MM.1S (cell line): ENCODE data around the gene ERICH3.

Experiments
- DNase-seq: peaks from one replicate; pipeline ENCODE4 v3.0.0-alpha.2; 2015
- H2AFZ ChIP-seq: fragments of 300-600 bp; sonication (generic); 2 replicates; pipeline ENCODE4 v1.6.0; 2016; ENCODE audit warnings: antibody characterized with exemption, low read length
- H3F3A ChIP-seq: fragments of 300-600 bp; sonication (generic); 2 replicates; pipeline ENCODE4 v1.6.1; 2016; ENCODE audit warnings: mild to moderate bottlenecking, antibody characterized with exemption, low read length, moderate library complexity, mixed read lengths; ENCODE audit not compliant: insufficient read depth
- H3K27ac ChIP-seq: fragments of 300-600 bp; sonication (generic); 2 replicates; pipeline ENCODE4 v1.5.1; 2016; ENCODE audit warnings: mild to moderate bottlenecking, low read length
- H3K27me3 ChIP-seq: fragments of 300-600 bp; sonication (generic); replicated peaks from 2 replicates; pipeline ENCODE4 v1.6.0; 2016; ENCODE audit warnings: low read length; ENCODE audit not compliant: insufficient read depth
- H3K36me3 ChIP-seq: fragments of 300-600 bp; sonication (generic); replicated peaks from 2 replicates; pipeline ENCODE4 v1.6.1; 2016; ENCODE audit warnings: mild to moderate bottlenecking, low read length, mixed read lengths; ENCODE audit not compliant: insufficient read depth
- H3K4me1 ChIP-seq: fragments of 300-600 bp; sonication (generic); 2 replicates; pipeline ENCODE4 v1.6.1; 2016; ENCODE audit warnings: low read length, mixed read lengths
- H3K4me2 ChIP-seq: fragments of 300-600 bp; sonication (generic); 2 replicates; pipeline ENCODE4 v1.6.0; 2016; ENCODE audit warnings: low read depth, low read length
- H3K4me3 ChIP-seq: fragments of 300-600 bp; sonication (generic); 2 replicates; pipeline ENCODE4 v1.5.1; 2016; ENCODE audit warnings: low read length, mixed read lengths
- H3K79me2 ChIP-seq: fragments of 300-600 bp; sonication (generic); 2 replicates; pipeline ENCODE4 v1.6.1; 2016; ENCODE audit warnings: mixed run types, low read length, mixed read lengths
- H3K9ac ChIP-seq: fragments of 300-600 bp; sonication (generic); 2 replicates; pipeline ENCODE4 v1.6.1; 2016; ENCODE audit warnings: low read length, mixed read lengths
- H3K9me2 ChIP-seq: fragments of 300-600 bp; sonication (generic); replicated peaks from 2 replicates; pipeline ENCODE4 v1.6.1; 2016; ENCODE audit warnings: mild to moderate bottlenecking, low read length, mixed read lengths; ENCODE audit not compliant: insufficient read depth
- H3K9me3 ChIP-seq: fragments of 300-600 bp; sonication (generic); replicated peaks from 2 replicates; pipeline ENCODE4 v1.6.1; 2016; ENCODE audit warnings: mild to moderate bottlenecking, low read length, mixed read lengths; ENCODE audit not compliant: insufficient read depth
- H4K20me1 ChIP-seq: fragments of 300-600 bp; sonication (generic); 2 replicates; pipeline ENCODE4 v1.6.1; 2016; ENCODE audit warnings: mild to moderate bottlenecking, low read length, moderate library complexity, mixed read lengths; ENCODE audit not compliant: insufficient read depth
- CTCF ChIP-seq: fragments of 300-600 bp; sonication (generic); IDR thresholded peaks from 2 replicates; pipeline ENCODE4 v1.5.1; 2016; ENCODE audit warnings: antibody characterized with exemption, low read length, mixed read lengths
- EZH2 ChIP-seq: fragments of 300-600 bp; sonication (generic); optimal IDR thresholded peaks from 2 replicates; pipeline ENCODE3; 2017; ENCODE audit warnings: low read depth, mild to moderate bottlenecking, antibody characterized with exemption, low read length, mixed read lengths
- EZH2phosphoT487 ChIP-seq: fragments of 300-600 bp; sonication (generic); IDR thresholded peaks from 2 replicates; pipeline ENCODE4 v1.6.1; 2018; ENCODE audit warnings: antibody characterized with exemption, low read length

Gene ERICH3

GRCh38 chr1:74714429-74715235 lies 41.0 kb upstream of the ERICH3 start:
- H4K20me1 ChIP-seq: no peaks in the 10 kb centered on the region
- no peak overlapping the region for H3K27ac ChIP-seq
- no peaks in the 10 kb centered on the region for H3K79me2 ChIP-seq
- no peak overlapping the region for H3K9ac ChIP-seq
- no peaks in the 10 kb centered on the region for H3K36me3 ChIP-seq
- no peaks in the 10 kb centered on the region for H3K9me2 ChIP-seq
- H3K4me1 ChIP-seq: no peaks in the 10 kb centered on the region
- no peak overlapping the region for H2AFZ ChIP-seq
- no peak for DNase-seq
- no peaks in the 10 kb centered on the region for H3K27me3 ChIP-seq
- TF ChIP-seq CTCF: no peak
- TF ChIP-seq EZH2phosphoT487: no peak
- no peak overlapping the region for H3K4me2 ChIP-seq
- H3F3A ChIP-seq: no peaks in the 10 kb centered on the region
- no peaks in the 10 kb centered on the region for H3K9me3 ChIP-seq
- H3K4me3 ChIP-seq: no peak overlapping the region

- Histone ChIP-seq H3K36me3 (no peaks in the 10 kb centered on the region), H4K20me1 (no peaks in the 10 kb centered on the region), H2AFZ (no peak overlapping the region)
Observed at GRCh38 chr1:74713849-74714248, 40.3 kb upstream of the ERICH3 start.

GRCh38 chr1:74712881-74713280 lies 39.3 kb upstream of the ERICH3 start:
- Histone ChIP-seq H3K79me2 (no peaks in the 10 kb centered on the region), H3K9ac (no peak overlapping the region), H4K20me1 (no peaks in the 10 kb centered on the region), H3K4me2 (no peak overlapping the region), H3K9me3 (no peaks in the 10 kb centered on the region), H3K27ac (no peak overlapping the region), H3K36me3 (no peaks in the 10 kb centered on the region), H3K9me2 (no peaks in the 10 kb centered on the region), H3K4me1 (no peaks in the 10 kb centered on the region), H2AFZ (no peak overlapping the region), H3K27me3 (no peaks in the 10 kb centered on the region), H3F3A (no peaks in the 10 kb centered on the region), H3K4me3 (no peak overlapping the region)
- TF ChIP-seq CTCF: no peak
- no peak for TF ChIP-seq EZH2
- TF ChIP-seq EZH2phosphoT487: no peak
- no peak for DNase-seq

More at GRCh38 chr1:74713849-74714248, 40.3 kb upstream of the ERICH3 start:
- H3K4me3 ChIP-seq: no peak overlapping the region
- H3K79me2 ChIP-seq: no peaks in the 10 kb centered on the region
- H3K4me2 ChIP-seq: no peak overlapping the region
- no peak overlapping the region for H3K27ac ChIP-seq
- no peak for DNase-seq
- no peaks in the 10 kb centered on the region for H3K9me2 ChIP-seq
- H3K4me1 ChIP-seq: no peaks in the 10 kb centered on the region
- H3K9me3 ChIP-seq: no peaks in the 10 kb centered on the region
- no peaks in the 10 kb centered on the region for H3F3A ChIP-seq
- no peaks in the 10 kb centered on the region for H3K27me3 ChIP-seq
- H3K9ac ChIP-seq: no peak overlapping the region
- TF ChIP-seq EZH2phosphoT487: no peak
- no peak for TF ChIP-seq EZH2
- no peak for TF ChIP-seq CTCF
